Astrocyte of the cerebellum (primary cell): ENCODE measurements around the gene HCAR3.
"Not testable (repeated sequence)": the region's sequence is repeated elsewhere in the genome, so short reads cannot be mapped to it uniquely, and the experiment has no call there.

Source experiments
- DNase-seq: peaks from one replicate; pipeline ENCODE4 v3.0.0-alpha.2; 2011; ENCODE audit warnings: low read depth
- H3K4me3 ChIP-seq: 2 replicates; pipeline ENCODE4 v1.5.1; 2011; ENCODE audit warnings: mild to moderate bottlenecking, low read depth, low read length, moderate library complexity
- CTCF ChIP-seq: IDR thresholded peaks from 2 replicates; pipeline ENCODE4 v1.5.1; 2012; ENCODE audit warnings: low read length, low read depth, moderate library complexity, mild to moderate bottlenecking; ENCODE audit errors: missing control alignments
- in situ Hi-C: cut with HindIII; loops from 2 replicates; pipeline ENCODE4 v1.10.0; 2017; ENCODE audit warnings: low sequenced_read_pairs

Gene HCAR3

GRCh38 chr12:122691566-122691965 lies 25.0 kb downstream of the HCAR3 start:
- no peak for TF ChIP-seq CTCF
- no peak overlapping the region for H3K4me3 ChIP-seq
- DNase-seq: no peak
- in situ Hi-C loops: no loop called here

- in situ Hi-C loops: no loop called here
- no peak overlapping the region for H3K4me3 ChIP-seq
- DNase-seq: no peak
- no peak for TF ChIP-seq CTCF
Measured at GRCh38 chr12:122688291-122688690, 28.3 kb downstream of the HCAR3 start.

- no peak for DNase-seq
- no peak for TF ChIP-seq CTCF
- no peak overlapping the region for H3K4me3 ChIP-seq
- in situ Hi-C loops: no loop called here
Measured at GRCh38 chr12:122687086-122687485, 29.5 kb downstream of the HCAR3 start.

- no peak overlapping the region for H3K4me3 ChIP-seq
- TF ChIP-seq CTCF: no peak
- in situ Hi-C loops: no loop called here
- no peak for DNase-seq
Measured at GRCh38 chr12:122686538-122686937, 30.1 kb downstream of the HCAR3 start.

DNA sequence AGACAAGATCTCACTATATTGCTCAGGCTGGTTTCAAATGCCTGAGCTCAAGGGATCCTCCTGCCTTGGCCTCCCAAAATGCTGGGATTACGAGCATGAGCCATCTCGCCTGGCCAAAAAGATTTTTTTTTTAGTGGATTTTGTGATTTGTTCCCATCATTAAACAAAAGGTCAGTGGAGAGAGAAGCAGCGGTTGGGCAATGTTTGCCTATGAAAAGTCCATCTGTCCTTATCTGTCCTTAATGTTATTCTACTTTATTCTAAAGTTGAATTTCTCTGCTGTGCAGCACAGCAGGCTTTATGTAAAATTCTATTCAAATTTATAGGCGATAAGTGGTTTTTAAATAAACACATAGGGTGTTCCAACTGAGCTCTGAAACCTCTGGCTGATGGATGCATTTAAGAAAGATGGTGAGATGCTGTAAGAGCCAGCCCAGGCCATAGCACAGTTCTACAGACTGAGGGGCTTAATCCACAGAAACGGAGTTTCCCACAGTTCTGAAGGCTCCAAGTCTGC lies 32.3 kb downstream of the HCAR3 start:
- in situ Hi-C loops: no loop called here
- DNase-seq: no peak
- no peak overlapping the region for H3K4me3 ChIP-seq
- no peak for TF ChIP-seq CTCF

GRCh38 chr12:122681814-122682213 lies 34.8 kb downstream of the HCAR3 start:
- TF ChIP-seq CTCF: no peak
- in situ Hi-C loops: no loop called here
- H3K4me3 ChIP-seq: no peak overlapping the region
- peak; percentile 20 for DNase-seq

GRCh38 chr12:122680989-122681388 lies 35.6 kb downstream of the HCAR3 start:
- H3K4me3 ChIP-seq, DNase-seq, in situ Hi-C loops: not testable (repeated sequence)

- in situ Hi-C loops, H3K4me3 ChIP-seq, DNase-seq: not testable (repeated sequence)
Measured at GRCh38 chr12:122676781-122677180, 39.8 kb downstream of the HCAR3 start.

- H3K4me3 ChIP-seq, DNase-seq, in situ Hi-C loops: not testable (repeated sequence)
Measured at GRCh38 chr12:122676015-122676414, 40.6 kb downstream of the HCAR3 start.
